Muscle of leg (tissue), 11 donors: ENCODE measurements around the gene SHB. TPM values are rescaled to one million over a fixed set of nuclear protein-coding genes. Genes with fewer than 3 reads are reported as not detected.

ENCODE experiments used
- DNase-seq: peaks from one replicate; pipeline ENCODE4 v3.0.0; 2013
- H3K27ac ChIP-seq: one replicate; pipeline ENCODE4 v1.5.1; 2013; ENCODE audit warnings: mild to moderate bottlenecking, low read length, control low read depth
- H3K27me3 ChIP-seq: one replicate; pipeline ENCODE4 v1.6.1; 2013; ENCODE audit warnings: low read length; ENCODE audit not compliant: control insufficient read depth, insufficient read depth
- H3K36me3 ChIP-seq: one replicate; pipeline ENCODE4 v1.6.1; 2013; ENCODE audit warnings: low read length; ENCODE audit not compliant: control insufficient read depth, insufficient read depth
- H3K4me1 ChIP-seq: one replicate; pipeline ENCODE4 v1.6.1; 2013; ENCODE audit warnings: low read length; ENCODE audit not compliant: control insufficient read depth, insufficient read depth
- H3K4me3 ChIP-seq: one replicate; pipeline ENCODE4 v1.5.1; 2013; ENCODE audit warnings: low read length, control low read depth
- H3K9me3 ChIP-seq: replicated peaks from 2 replicates; pipeline ENCODE4 v1.6.1; 2013; ENCODE audit warnings: low read depth, low read length; ENCODE audit not compliant: control insufficient read depth
- WGBS: methylation state at CpG from one replicate; pipeline ENCODE4 v1.1.5; 2013; ENCODE audit warnings: missing lambda C conversion rate; ENCODE audit not compliant: insufficient coverage; 5-methylcytosine and 5-hydroxymethylcytosine counted together
- polyA plus RNA-seq, 8 donors: library from polyadenylated mRNA; unstranded; fragments of 120-200 nt; gene quantifications; one replicate each; pipeline versions ENCODE4 v1.2.1 to v1.2.3, GENCODE V29; 2013; ENCODE audit warnings: inconsistent platforms in 1 of 8, low replicate concordance in 1 of 8; ENCODE audit not compliant: insufficient read length in 8 of 8, insufficient read depth in 1 of 8
- total RNA-seq: library from RNA; stranded (reverse); fragments of 120-200 nt; gene quantifications from one replicate; pipeline ENCODE4 v1.2.4, GENCODE V29; 2013

The SHB gene
- total and polyA plus RNA-seq, 9 donors, result 5.0 to 9.1 (median 6.2) TPM

DNA sequence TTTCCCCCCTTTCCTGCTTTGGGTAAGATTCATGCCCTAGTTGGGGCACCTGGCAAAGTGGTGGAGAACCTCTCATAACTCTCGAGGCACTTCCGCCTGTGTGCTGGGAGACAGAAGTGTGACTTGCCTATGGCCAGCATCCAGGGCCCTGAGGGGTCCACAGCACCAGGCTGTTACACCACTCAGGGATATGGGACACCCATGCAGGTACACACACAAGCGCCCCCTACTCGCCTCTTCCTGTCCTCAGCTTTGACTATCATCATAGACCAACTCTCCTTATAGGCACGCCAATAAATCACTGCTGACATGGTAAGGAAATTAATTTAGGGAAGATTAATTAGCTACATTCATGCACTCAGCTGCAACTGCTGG lies 45.4 kb downstream of the SHB start:
- Histone ChIP-seq H3K9me3 (no peaks in the 10 kb centered on the region), H3K36me3 (no peaks in the 10 kb centered on the region), H3K4me1 (peaks cover 83% of the 10 kb centered on the region), H3K27me3 (no peaks in the 10 kb centered on the region), H3K27ac (peak overlapping the region; percentile 2), H3K4me3 (no peak overlapping the region)
- WGBS, result no CpG with 5 or more reads among the region's 5 CpGs
- no peak for DNase-seq

DNA sequence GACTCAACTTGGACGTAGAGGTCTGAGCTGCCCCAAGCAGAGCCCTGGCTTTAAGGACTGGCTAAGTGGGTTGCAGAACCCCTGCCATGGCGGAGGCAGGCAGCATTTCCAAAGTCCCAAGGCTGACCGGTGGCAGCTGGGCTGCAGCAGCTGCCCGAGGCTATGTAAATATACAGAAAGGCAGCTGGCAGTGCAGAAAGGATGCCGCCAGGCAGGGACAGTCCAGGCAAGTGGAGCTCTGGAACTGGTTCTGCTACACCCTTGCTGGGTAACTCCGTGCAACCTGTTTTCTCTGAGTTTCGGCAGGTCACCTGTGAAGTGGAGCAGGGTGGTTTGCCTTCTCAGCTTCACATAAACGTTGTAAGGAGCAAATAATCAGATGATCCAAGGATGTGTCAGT lies 46.0 kb downstream of the SHB start:
- peak; percentile 75 for DNase-seq
- H3K9me3 ChIP-seq, result no peaks in the 10 kb centered on the region
- no peaks in the 10 kb centered on the region for H3K36me3 ChIP-seq
- WGBS, result 77% methylated on average over 7 of the region's 8 CpGs
- peak overlapping the region; percentile 69 for H3K27ac ChIP-seq
- H3K4me3 ChIP-seq, result no peak overlapping the region
- H3K27me3 ChIP-seq, result no peaks in the 10 kb centered on the region
- H3K4me1 ChIP-seq, result peaks cover 84% of the 10 kb centered on the region

DNA sequence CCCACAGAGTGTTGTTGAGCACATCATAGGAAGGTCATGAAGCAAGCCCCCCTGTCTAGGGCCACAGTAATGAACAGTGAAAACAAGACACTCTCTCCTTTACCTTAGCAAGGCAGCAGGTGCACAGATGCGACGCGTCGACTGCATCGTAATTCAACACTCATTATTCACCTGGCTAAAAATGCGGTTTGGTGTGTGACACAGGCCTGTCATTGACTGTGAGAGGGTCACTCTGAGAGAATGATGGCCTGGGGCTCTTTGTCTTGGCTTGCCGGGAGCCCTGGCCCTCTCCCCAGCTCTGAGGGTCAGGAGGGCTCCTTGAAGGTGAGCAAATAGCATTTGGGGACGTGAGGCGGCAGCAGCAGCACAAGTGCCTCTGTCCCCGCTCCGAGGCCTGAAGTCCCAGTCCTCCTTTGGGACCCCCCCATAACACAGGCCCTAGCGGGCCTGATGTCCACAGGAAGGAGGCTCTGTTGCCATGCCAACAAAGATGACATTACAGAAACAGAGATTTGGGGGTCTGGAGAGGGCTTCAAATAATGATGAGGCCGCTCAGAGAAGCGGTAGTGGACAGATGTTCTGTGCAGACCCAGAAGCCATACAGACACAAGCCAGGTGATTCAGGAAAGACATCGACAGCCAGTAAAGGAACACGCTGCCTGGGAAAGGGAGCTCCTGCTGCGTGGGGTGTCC lies 46.7 kb downstream of the SHB start:
- H3K4me1 ChIP-seq, result peaks cover 84% of the 10 kb centered on the region
- DNase-seq, result no peak
- H3K27ac ChIP-seq, result peak overlapping the region; percentile 61
- H3K4me3 ChIP-seq, result no peak overlapping the region
- no peaks in the 10 kb centered on the region for H3K9me3 ChIP-seq
- H3K27me3 ChIP-seq, result no peaks in the 10 kb centered on the region
- H3K36me3 ChIP-seq, result no peaks in the 10 kb centered on the region
- WGBS, result 69% methylated on average over 5 of the region's 17 CpGs

DNA sequence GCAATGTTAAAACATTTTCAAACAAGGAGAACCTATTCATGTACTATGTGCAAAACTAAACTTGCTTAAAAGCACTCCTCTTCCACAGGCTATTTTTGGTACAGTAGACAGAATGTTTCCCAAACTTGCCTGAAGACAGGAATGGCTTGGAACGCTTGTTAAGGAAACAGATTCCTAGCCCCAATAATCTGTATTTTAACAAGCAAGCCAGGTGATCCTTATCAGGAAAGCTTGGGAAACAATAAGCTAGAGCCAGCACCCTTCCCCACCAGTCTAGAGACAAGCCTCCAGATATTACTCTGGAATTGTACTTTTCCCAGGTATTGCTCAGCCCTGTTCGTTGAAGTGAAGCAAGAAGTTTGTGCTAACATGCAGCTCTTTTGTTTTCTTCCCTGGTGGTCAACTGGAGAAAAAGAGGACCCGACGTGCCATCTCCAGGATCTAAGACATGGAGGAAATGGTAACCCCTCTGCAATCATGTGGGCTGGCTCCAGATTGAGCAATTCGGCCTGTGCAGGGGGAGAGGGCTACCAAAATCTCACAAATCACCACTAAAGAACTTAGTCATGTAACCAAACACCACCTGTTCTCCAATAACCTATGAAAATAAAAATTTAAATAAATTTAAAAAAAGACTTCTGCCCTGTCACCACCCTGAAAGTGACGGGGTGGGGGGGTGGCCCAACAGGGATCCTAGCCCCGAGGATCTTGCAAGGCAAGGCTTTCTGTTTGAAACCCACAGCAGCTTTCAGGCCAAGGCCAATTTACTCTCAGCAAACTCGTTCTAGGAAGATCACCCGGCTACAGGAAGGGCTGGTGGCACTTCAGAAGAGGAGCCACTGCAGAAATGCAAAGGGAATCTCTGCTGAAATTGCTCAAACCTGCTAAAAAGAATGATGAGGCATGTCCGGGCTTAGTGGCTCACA lies 48.6 kb downstream of the SHB start:
- peak overlapping the region; percentile 91 for H3K27ac ChIP-seq
- DNase-seq, result no peak
- peaks cover 2% of the 10 kb centered on the region for H3K36me3 ChIP-seq
- no peaks in the 10 kb centered on the region for H3K9me3 ChIP-seq
- H3K27me3 ChIP-seq, result no peaks in the 10 kb centered on the region
- H3K4me1 ChIP-seq, result peaks cover 81% of the 10 kb centered on the region
- H3K4me3 ChIP-seq, result no peak overlapping the region
- WGBS, result 73% methylated on average over 7 of the region's 10 CpGs

DNA sequence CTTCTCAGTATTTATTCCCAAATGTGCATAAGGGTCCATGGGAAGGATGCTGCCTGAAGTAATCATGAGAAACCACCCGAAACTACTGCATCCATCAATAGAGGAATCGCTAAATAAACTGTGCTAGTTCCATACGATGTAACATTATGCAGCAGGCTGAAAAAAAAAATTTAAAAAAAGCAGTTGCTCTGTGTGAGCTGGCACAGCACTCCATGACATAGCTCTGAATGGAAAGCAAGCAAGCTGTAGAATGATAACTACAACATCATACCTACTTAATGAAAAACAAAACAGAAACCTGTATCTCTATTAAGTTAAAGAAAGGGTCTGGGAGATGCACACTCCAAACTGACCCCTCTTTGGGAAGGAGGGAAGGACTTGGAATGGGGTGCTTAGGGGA lies 49.3 kb downstream of the SHB start:
- no peak overlapping the region for H3K4me3 ChIP-seq
- H3K27me3 ChIP-seq, result no peaks in the 10 kb centered on the region
- WGBS, result 60% methylated on average over 1 of the region's 3 CpGs
- H3K4me1 ChIP-seq, result peaks cover 74% of the 10 kb centered on the region
- H3K27ac ChIP-seq, result peak overlapping the region; percentile 91
- H3K36me3 ChIP-seq, result peaks cover 8% of the 10 kb centered on the region
- peak; percentile 77 for DNase-seq
- no peaks in the 10 kb centered on the region for H3K9me3 ChIP-seq

DNA sequence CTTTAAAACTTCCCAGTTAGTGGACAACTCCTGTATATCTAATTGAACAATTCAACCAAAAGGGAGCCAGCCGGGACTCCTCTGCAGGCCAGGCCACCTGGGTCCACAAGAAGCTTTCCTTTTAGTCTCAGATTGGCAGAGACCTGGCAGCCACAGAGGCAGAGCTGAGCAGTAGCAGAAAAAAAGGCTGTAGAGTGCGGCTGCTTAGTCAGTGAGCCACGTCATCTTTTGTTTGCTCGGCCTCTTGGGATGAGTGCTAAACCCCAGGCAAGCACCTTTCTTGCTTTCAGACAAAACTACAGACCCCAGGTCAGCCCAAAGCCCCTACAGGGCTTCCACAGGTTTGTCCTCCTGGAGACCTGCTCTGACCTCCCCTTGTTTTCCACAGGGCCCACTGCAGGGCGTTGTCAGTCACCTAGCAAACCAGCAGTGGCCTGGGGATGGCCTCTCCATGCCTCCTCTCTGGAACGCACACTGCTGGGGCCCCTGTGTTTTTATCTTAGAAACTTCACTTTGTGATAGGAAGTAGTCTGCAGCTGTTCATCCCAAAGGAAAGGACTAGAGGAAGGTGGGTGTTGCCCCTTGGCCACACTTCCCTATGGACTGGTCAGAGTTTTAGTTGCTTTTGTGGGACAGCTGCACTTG lies 49.9 kb downstream of the SHB start:
- no peaks in the 10 kb centered on the region for H3K9me3 ChIP-seq
- peaks cover 14% of the 10 kb centered on the region for H3K36me3 ChIP-seq
- WGBS, result 31% methylated on average over 5 of the region's 6 CpGs
- H3K4me1 ChIP-seq, result peaks cover 68% of the 10 kb centered on the region
- peak overlapping the region; percentile 91 for H3K27ac ChIP-seq
- no peak overlapping the region for H3K4me3 ChIP-seq
- H3K27me3 ChIP-seq, result no peaks in the 10 kb centered on the region
- peak; percentile 72 for DNase-seq

DNA sequence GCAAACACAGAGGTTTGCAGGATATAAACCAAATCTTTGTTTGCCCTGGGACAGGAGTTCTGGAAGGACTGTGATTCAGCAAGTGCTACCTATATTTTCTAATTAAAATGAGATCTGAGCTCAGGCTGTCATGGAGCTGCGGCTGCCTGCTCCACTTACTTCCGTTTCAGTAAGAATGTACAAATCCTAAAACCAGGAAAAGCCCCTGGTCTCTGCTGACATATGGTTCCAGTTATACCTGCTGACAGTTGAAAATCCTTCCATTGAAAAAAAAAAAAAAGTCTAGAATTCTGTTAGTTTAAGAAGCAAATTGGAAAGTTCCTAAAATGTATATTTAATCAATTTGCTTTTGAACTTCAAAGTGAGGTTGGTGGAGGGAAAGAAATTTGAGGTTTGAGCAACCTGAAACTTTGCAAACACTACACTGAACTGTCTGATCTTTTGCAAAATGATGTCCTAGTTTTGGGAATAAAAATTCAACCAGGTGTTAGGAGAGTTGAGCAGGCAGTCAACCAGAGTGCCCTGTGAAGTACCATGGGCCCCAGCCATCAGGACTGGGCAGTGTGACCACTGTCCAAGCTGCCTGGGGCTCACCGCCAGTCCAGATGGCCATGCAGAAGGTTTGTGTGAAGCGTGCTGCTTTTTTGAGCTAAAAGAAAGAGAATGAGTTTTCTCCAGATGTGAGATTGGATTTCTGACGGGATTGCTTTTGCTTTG lies 50.6 kb downstream of the SHB start:
- peaks cover 18% of the 10 kb centered on the region for H3K36me3 ChIP-seq
- H3K4me3 ChIP-seq, result no peak overlapping the region
- H3K27ac ChIP-seq, result peak overlapping the region; percentile 91
- H3K27me3 ChIP-seq, result no peaks in the 10 kb centered on the region
- no peaks in the 10 kb centered on the region for H3K9me3 ChIP-seq
- DNase-seq, result peak; percentile 62
- WGBS, result no CpG with 5 or more reads among the region's 5 CpGs
- peaks cover 61% of the 10 kb centered on the region for H3K4me1 ChIP-seq

DNA sequence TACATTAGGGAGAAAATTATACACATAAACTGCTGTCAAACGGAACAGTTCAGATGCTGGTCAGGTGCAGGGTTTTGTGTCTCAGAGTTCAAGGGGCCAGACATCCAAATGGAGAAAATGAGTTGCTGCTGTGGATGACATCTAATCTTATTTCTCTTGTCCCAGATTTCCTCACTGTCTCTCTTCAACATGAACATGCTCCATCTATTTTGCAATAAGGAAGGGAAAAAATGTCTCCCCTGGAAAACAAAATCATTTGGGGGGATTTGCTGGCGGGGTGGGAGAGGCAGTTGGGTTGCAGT lies 51.2 kb downstream of the SHB start:
- Histone ChIP-seq H3K27ac (peak overlapping the region; percentile 72), H3K4me3 (no peak overlapping the region), H3K4me1 (peaks cover 55% of the 10 kb centered on the region), H3K9me3 (no peaks in the 10 kb centered on the region), H3K27me3 (no peaks in the 10 kb centered on the region), H3K36me3 (peaks cover 18% of the 10 kb centered on the region)
- DNase-seq, result no peak
- WGBS, result no CpG with 5 or more reads among the region's 2 CpGs

DNA sequence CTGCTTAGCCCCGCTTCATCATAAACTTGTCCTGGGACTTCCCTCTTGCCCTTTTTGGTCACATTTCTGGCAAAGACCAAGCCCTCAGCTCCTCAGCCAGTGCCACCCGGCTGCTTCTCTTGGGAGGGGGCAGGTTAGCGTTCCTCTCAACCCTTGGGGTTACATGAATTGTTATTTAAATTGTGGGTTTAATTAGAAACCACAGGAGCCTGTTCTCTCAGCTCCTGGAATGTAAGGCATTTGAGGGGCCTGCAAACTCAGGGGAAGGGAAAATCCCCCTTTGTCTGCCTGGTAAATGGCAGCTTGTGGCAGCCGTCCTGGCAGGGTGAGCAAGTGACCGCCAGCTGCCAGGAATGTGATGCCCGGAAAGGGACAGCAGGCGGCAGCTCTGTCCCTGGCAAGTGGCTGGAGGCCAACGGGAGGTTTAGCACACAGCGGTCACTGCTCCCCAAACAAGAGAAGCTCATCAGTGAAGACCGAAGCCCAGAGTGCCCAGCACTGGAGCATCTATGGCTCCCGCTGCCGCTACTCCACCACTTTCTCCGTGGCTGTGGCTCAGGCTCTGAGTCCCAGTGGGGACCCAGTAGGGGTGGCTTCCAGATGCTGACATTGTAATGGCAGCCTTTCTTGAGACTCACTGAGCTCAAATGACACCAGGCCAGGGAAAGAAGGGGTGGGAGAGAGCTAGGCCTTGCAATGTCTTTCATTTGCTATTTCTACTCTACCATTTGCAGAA lies 51.7 kb downstream of the SHB start:
- DNase-seq, result peak; percentile 80
- H3K4me1 ChIP-seq, result peaks cover 50% of the 10 kb centered on the region
- no peak overlapping the region for H3K4me3 ChIP-seq
- H3K27ac ChIP-seq, result peak overlapping the region; percentile 72
- H3K9me3 ChIP-seq, result no peaks in the 10 kb centered on the region
- peaks cover 19% of the 10 kb centered on the region for H3K36me3 ChIP-seq
- 56% methylated on average over 10 of the region's 13 CpGs for WGBS
- no peaks in the 10 kb centered on the region for H3K27me3 ChIP-seq
